GM12872 (cell line): ENCODE measurements around the gene VRK3.

Experiments
- CTCF ChIP-seq: IDR thresholded peaks from 3 replicates; pipeline ENCODE4 v1.5.1; 2011; ENCODE audit warnings: low read depth, mild to moderate bottlenecking, low read length, moderate library complexity; ENCODE audit not compliant: insufficient read depth

The VRK3 gene

GRCh38 chr19:50053119-50053518, 27.9 kb upstream of the VRK3 start:
- no peak for TF ChIP-seq CTCF

DNA sequence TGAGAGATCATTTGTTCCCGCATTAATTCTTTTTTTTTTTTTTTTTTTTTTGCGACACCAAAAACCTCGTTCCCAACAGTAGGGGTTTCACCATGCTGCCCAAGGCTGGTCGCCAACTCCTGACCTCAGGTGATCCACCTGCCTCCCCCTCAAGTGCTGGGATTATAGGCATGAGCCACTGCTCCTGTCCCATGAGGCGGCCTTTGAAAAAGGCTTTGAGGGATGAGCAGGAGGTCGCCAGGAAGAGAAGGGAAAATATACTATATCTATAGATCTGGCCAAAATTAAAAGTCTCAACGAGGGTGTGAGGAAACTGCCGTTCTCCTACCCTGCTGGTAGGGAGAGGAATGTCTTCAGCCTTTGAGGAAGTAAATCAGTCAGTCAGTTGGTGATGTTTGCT, 26.8 kb upstream of the VRK3 start:
- TF ChIP-seq CTCF = no peak

DNA sequence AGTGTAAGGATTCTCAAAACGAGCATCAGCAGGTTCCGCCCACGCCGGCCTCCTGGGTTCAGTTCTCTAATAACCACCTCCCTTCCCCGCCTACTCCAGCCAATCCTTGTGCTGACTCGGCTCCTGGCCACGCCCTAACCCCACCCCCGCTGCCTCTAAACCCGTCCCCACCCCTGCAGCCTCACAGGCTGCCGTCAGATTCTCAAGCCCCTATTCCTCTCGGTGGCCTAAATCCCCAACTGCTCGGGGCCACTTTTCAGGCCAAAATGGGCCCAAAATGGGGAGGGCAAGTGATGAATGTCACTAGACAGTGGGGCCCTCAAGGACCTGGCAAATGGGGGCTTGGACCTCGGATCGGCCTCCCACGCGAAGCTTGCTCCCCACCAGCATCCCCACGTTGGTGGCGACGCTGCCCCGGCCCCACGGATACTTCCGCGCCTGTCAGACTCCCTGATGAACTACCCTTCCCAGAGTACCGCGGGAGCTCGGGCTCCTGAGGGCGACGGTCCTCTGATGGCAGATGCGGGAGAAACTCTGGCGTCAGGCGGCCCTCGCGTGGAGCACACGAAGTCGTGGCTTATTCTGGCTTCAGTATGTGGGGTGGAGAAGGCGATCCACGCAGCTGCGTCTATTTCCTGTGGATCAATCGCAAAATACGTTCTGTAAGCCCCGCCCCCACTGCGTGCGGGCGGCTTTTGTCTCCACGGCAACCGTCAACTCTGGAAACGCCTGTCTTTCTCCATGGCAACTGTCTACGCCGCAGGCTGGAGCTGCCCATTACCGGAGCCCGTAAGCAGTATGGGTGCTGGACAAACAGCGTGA, 25.4 kb upstream of the VRK3 start:
- no peak for TF ChIP-seq CTCF

- no peak for TF ChIP-seq CTCF
These were observed 22.5 kb upstream of the VRK3 start for GRCh38 chr19:50047671-50048070.

- peak; percentile 65 for TF ChIP-seq CTCF
These were observed 21.7 kb upstream of the VRK3 start for GRCh38 chr19:50046649-50047503.

DNA sequence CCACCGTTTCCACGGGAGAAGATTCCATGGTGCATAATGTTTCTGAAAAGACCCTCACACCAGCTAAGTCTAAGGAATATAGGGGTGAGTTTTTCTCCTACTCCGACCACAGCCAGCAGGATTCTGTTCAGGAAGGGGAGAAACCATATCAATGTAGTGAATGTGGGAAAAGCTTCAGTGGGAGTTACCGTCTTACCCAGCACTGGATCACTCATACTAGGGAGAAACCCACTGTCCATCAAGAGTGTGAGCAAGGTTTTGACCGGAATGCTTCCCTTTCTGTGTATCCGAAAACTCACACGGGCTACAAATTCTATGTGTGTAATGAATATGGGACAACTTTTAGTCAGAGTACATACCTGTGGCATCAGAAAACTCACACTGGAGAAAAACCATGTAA, 19.8 kb upstream of the VRK3 start:
- TF ChIP-seq CTCF = no peak

DNA sequence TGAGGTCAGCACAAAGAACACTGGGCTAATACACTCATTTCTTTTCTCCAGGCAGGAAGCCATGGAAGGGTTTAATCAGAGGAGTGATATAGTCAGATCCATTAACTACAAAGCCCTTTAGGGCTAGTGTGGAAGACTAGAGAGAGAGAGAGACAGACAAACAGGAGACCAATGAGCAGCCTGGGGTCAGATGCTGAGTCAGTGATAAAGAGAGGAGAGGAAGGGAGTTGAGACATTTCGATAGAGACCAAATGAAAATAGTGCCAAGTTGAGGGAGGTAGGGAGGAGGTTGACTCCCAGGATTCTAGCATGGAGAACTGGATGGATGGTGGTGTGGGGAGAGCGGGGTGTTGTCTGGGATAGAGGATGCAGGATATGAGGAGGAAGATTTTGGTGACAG, 18.8 kb upstream of the VRK3 start:
- TF ChIP-seq CTCF = no peak
